ENCODE data around the gene FAM219A. TPM values are rescaled to one million over a fixed set of nuclear protein-coding genes. Genes with fewer than 3 reads are reported as not detected.

FAM219A gene
- total RNA-seq, 1 experiment from 2014 or later: 38.6 TPM

- H3K27ac ChIP-seq (ENCODE audit: low read length): no peak overlapping the region
- ChIA-PET CTCF (interaction anchor here (1.0 to 1.1 kb wide), 2 partner anchors 65 to 100 kb away, joined by 3 to 5 read pairs; no protein-coding TSS in a partner anchor), POLR2A (no interaction called here)
- H3K4me3 ChIP-seq (ENCODE audit: low read depth in 2 of 2, low read length in 2 of 2): no peak overlapping the region
- no peak for ATAC-seq
- no peaks in the 10 kb centered on the region for H3K36me3 ChIP-seq (ENCODE audit: control insufficient read depth, insufficient read depth, low read length)
- TF ChIP-seq, protein P1, sequence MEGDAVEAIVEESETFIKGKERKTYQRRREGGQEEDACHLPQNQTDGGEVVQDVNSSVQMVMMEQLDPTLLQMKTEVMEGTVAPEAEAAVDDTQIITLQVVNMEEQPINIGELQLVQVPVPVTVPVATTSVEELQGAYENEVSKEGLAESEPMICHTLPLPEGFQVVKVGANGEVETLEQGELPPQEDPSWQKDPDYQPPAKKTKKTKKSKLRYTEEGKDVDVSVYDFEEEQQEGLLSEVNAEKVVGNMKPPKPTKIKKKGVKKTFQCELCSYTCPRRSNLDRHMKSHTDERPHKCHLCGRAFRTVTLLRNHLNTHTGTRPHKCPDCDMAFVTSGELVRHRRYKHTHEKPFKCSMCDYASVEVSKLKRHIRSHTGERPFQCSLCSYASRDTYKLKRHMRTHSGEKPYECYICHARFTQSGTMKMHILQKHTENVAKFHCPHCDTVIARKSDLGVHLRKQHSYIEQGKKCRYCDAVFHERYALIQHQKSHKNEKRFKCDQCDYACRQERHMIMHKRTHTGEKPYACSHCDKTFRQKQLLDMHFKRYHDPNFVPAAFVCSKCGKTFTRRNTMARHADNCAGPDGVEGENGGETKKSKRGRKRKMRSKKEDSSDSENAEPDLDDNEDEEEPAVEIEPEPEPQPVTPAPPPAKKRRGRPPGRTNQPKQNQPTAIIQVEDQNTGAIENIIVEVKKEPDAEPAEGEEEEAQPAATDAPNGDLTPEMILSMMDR (IDR thresholded peaks at IDR 0.05): no peak
- TF ChIP-seq REST (IDR thresholded peaks at IDR 0.05; ENCODE audit: insufficient read depth in 1 of 2, low read depth in 2 of 2, low read length in 1 of 2): no peak
- no peak for TF ChIP-seq SIN3A (IDR thresholded peaks at IDR 0.05; ENCODE audit: borderline replicate concordance, insufficient read depth, low read depth, low read length)
- no peak for TF ChIP-seq TCF7L2 (IDR thresholded peaks at IDR 0.05; ENCODE audit: low read depth, low read length)
- TF ChIP-seq POLR2AphosphoS5 (IDR thresholded peaks at IDR 0.05; ENCODE audit: low read depth, low read length): no peak
- no peaks in the 10 kb centered on the region for H3K9me3 ChIP-seq (ENCODE audit: control insufficient read depth, insufficient read depth, low read depth, low read length)
- in situ Hi-C loops (cut with HindIII; ENCODE audit: low pct_unique_long_range_greater_than_20kb, low sequenced_read_pairs): no loop called here
- DNase-seq (ENCODE audit: low read depth, low spot score): no peak
- H3K27me3 ChIP-seq (ENCODE audit: control insufficient read depth, insufficient read depth, low read length): no peaks in the 10 kb centered on the region
- peaks cover 14% of the 10 kb centered on the region for H3K4me1 ChIP-seq (ENCODE audit: control insufficient read depth, insufficient read depth, low read length)
- intact Hi-C loops (cut with micrococcal nuclease; ENCODE audit: unreplicated experiment): no loop called here
- no TSS peak for BruUV-seq (replicated peaks)
Observed at GRCh38 chr9:34503406-34503805, 45.0 kb upstream of the FAM219A start.

GRCh38 chr9:34502891-34503290 lies 44.5 kb upstream of the FAM219A start:
- H3K27ac ChIP-seq (ENCODE audit: low read length): no peak overlapping the region
- TF ChIP-seq TCF7L2 (IDR thresholded peaks at IDR 0.05; ENCODE audit: low read depth, low read length): no peak
- no peak for TF ChIP-seq POLR2AphosphoS5 (IDR thresholded peaks at IDR 0.05; ENCODE audit: low read depth, low read length)
- TF ChIP-seq, protein P1 (IDR thresholded peaks at IDR 0.05): no peak
- no peak for TF ChIP-seq REST (IDR thresholded peaks at IDR 0.05; ENCODE audit: insufficient read depth in 1 of 2, low read depth in 2 of 2, low read length in 1 of 2)
- TF ChIP-seq SIN3A (IDR thresholded peaks at IDR 0.05; ENCODE audit: borderline replicate concordance, insufficient read depth, low read depth, low read length): no peak
- BruUV-seq (replicated peaks): no TSS peak
- H3K4me3 ChIP-seq (ENCODE audit: low read depth in 2 of 2, low read length in 2 of 2): no peak overlapping the region
- ATAC-seq: 0 out of 2 replicates have a peak, but pooled peaks have one; percentile 10
- no peaks in the 10 kb centered on the region for H3K36me3 ChIP-seq (ENCODE audit: control insufficient read depth, insufficient read depth, low read length)
- DNase-seq (ENCODE audit: low read depth, low spot score): no peak
- no peaks in the 10 kb centered on the region for H3K27me3 ChIP-seq (ENCODE audit: control insufficient read depth, insufficient read depth, low read length)
- no peaks in the 10 kb centered on the region for H3K9me3 ChIP-seq (ENCODE audit: control insufficient read depth, insufficient read depth, low read depth, low read length)
- CTCF ChIA-PET: interaction anchor here (1.0 to 1.1 kb wide), 2 partner anchors 64 to 99 kb away, joined by 3 to 5 read pairs; no protein-coding TSS in a partner anchor
- intact Hi-C loops (cut with micrococcal nuclease; ENCODE audit: unreplicated experiment) (no loop called here), in situ Hi-C loops (cut with HindIII; ENCODE audit: low pct_unique_long_range_greater_than_20kb, low sequenced_read_pairs) (no loop called here)
- H3K4me1 ChIP-seq (ENCODE audit: control insufficient read depth, insufficient read depth, low read length): peaks cover 14% of the 10 kb centered on the region
- POLR2A ChIA-PET: no interaction called here
